Spleen (tissue), 7 donors: ENCODE data around the gene PLCH1.

Experiments used
- CTCF ChIP-seq, 11 experiments: fragments of 200-600 bp in 7 of 11; fragments of 450-650 bp in 4 of 11; sonication (generic) in 4 of 11; IDR thresholded peaks in 8 of 11; conservative IDR thresholded peaks in 3 of 11; 1 replicate in 7 of 11; 2 replicates in 4 of 11; pipeline versions ENCODE4 v1.4.0 to v1.8.0; 2016 to 2021; ENCODE audit warnings: antibody characterized with exemption in 11 of 11, inconsistent platforms in 4 of 11, mild to moderate bottlenecking in 1 of 11
- POLR2A ChIP-seq, 3 donors: fragments of 450-650 bp; IDR thresholded peaks; one replicate each; pipeline ENCODE4 v1.5.1; 2017; ENCODE audit warnings: antibody characterized with exemption in 3 of 3, mild to moderate bottlenecking in 1 of 3
- donor health status: DM: no; HTN: no; CAD: no; lungs with moderate emphysema.
- donor health status: DM: no; HTN: no; CAD: no.
- donor health status: DM: no; HTN: no; CAD: no.

GRCh38 chr3:155634121-155634719 is 110.7 kb downstream of the PLCH1 start:
- TF ChIP-seq CTCF (IDR thresholded peaks at IDR 0.05 in 8 of 11, conservative IDR thresholded peaks at IDR 0.05 in 3 of 11) (no peak), POLR2A (IDR thresholded peaks at IDR 0.05) (no peak)
